GM12801 (cell line): ENCODE results near the gene LHX5.

Experiments used
- TF ChIP-seq, protein P1 (sequence below): IDR thresholded peaks from one replicate; pipeline ENCODE4 v1.5.1; 2011; ENCODE audit warnings: control low read depth; ENCODE audit not compliant: insufficient read length; ENCODE audit errors: extremely low read depth

The LHX5 gene

DNA sequence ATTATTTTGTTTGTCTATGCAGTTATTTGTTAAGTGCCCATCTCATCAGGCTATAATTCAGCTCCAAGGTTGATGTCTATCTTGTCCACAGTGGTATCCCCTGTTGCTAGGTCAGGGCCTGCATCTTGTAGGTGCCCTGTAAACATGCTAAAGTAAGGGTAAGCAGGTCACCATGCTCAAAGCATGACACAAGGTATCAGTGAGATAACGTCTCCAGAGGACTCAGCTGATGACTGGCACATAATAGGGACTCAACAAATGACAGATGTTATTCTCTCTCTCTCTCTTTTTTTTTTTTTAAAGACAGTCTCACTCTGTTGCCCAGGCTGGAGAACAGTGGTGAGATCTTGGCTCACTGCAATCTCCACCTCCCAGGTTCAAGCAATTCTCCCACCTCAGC is 47.2 kb downstream of the LHX5 start:
- TF ChIP-seq, protein P1, sequence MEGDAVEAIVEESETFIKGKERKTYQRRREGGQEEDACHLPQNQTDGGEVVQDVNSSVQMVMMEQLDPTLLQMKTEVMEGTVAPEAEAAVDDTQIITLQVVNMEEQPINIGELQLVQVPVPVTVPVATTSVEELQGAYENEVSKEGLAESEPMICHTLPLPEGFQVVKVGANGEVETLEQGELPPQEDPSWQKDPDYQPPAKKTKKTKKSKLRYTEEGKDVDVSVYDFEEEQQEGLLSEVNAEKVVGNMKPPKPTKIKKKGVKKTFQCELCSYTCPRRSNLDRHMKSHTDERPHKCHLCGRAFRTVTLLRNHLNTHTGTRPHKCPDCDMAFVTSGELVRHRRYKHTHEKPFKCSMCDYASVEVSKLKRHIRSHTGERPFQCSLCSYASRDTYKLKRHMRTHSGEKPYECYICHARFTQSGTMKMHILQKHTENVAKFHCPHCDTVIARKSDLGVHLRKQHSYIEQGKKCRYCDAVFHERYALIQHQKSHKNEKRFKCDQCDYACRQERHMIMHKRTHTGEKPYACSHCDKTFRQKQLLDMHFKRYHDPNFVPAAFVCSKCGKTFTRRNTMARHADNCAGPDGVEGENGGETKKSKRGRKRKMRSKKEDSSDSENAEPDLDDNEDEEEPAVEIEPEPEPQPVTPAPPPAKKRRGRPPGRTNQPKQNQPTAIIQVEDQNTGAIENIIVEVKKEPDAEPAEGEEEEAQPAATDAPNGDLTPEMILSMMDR: no peak

DNA sequence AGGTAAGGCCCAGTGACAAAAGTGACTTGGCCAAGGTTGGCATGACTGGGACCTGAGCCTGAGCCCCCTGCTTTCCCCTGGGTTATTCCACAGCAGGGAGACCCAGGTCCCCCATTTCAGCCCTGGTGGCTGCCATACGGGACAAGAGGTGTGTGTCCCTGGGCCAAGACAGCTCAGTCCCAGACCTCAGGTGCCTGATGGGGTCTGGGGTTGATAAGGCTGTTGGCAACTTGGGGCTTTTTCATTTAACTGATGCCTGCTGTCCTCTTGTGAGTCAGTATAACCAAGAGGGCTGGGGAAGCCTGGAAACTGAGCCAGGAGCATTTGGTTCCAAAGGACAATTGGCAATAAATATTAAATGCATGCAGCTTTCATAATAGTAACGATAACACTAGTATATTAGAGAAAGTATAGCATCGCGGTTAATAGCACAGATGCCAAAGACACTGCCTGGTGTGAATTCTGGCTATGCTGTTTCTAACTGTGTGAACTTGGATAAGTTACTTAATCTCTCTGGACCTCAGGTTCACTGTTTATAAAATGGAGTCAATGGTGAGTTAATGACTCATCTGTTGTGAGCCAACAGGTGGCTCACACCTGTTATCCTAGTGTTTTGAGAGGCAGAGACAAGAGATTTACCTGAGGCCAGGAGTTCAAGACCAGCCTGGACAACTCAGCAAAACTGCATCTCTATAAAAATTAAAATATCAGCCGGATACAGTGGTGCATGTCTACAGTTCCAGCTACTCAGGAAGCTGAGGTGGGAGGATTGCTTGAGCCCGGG is 48.6 kb downstream of the LHX5 start:
- TF ChIP-seq, protein P1: no peak

DNA sequence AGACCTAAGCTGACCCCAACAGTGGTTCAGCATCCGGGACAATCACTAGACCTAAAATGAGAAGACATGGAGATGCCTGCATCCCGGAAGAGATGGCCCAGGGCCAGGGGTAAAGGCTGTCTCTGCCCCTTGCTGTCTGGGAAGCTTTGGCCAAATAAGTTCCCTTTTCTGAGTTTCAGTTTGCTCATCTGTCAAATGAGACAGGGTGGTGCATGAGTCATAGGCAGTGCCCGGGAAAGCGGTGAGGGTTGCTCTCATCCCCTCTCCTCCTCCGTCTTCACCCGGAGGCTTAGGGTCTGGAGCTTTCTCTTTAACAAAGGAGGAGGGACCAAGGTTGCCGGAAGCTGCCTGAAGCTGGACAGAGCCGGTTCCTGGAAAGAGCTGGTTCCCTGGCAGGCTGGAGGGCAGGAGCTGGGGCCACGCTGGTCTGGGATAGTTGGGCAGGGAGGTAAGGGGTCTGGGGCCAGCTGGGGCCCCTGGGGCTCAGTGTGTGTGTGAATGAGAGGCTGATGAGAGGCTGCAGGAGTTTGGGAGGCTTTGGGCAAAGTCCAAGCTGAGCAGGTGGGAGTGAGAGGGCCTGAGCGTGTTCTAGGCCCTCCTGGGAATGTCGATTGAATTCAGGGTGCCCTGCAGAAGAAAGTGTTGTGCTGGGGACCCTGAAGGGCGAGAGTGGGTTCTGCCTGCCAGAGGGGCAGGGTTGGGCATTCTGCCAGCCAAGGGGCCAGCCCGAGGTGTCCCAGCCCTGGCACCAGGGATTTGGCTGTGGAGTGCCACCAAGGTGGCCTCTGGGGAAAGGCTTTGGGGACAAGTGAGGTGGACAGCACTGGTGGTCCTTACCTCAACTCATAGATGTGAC is 49.4 kb downstream of the LHX5 start, which contains the start of gene SDSL:
TSS of gene SDSL (plus strand) at position 351 of the 856 bp plus-strand sequence. CDS start 5,603 bp downstream, outside the sequence.
- TF ChIP-seq, protein P1: no peak

DNA sequence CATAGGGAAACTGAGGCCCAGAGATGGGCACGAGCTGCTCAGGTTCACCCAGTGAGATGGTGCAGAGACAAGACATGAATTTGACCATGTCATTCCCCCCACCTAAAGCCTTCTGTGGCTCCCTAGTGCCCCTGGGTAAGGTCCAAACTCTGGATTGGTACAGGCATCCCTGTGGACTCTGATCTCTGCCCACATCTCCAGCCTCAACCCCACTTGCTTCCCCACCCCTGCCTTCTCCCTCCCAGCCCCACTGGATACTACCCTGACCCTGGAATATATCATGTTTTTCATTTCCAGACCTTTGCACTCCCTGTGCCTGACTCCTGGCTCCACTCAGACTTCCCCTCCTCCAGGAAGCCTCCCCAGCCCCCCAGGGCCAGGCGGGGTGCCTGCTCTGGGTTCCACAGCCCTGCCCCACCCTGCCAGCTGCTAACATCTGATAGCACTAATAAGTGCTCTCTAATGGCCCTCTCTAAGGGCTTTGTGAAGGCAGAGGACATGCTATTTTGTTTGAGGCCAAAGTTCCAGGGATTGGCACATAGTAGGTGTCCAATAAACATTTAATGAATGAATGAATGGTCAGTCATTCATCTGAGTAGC is 50.6 kb downstream of the LHX5 start:
- TF ChIP-seq, protein P1: no peak

DNA sequence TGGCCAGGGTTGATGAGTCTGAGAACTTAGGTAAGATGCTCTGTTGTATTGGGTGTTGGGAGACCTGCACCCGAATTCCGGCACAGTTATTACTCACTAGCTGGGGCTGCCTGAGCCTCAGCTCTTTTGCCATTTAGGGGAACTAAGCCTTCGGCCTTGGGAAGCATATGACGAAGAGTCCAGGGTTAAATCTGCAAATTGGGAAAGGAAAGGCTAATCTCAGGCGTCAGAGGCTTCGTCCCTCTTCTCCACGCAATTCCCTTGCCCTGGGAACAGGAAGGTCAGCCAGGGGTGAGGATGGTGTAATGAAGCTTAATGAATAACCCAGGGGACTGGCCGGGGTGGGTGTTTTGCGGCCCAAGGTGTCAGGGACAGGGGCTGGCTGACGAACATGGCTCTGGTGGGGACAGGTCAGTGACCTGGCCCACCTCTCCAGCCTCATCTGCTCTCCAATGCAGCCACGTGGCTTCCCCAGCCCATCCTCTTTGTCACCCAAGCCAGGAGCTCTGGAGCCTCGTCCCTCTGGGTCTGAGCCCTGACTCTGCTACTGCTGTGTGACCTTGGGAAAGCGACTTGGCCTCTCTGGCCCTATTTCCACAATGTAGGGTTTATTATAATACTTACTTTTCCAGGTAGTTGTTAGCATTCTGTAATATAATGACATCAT is 53.3 kb downstream of the LHX5 start:
- TF ChIP-seq, protein P1: no peak

DNA sequence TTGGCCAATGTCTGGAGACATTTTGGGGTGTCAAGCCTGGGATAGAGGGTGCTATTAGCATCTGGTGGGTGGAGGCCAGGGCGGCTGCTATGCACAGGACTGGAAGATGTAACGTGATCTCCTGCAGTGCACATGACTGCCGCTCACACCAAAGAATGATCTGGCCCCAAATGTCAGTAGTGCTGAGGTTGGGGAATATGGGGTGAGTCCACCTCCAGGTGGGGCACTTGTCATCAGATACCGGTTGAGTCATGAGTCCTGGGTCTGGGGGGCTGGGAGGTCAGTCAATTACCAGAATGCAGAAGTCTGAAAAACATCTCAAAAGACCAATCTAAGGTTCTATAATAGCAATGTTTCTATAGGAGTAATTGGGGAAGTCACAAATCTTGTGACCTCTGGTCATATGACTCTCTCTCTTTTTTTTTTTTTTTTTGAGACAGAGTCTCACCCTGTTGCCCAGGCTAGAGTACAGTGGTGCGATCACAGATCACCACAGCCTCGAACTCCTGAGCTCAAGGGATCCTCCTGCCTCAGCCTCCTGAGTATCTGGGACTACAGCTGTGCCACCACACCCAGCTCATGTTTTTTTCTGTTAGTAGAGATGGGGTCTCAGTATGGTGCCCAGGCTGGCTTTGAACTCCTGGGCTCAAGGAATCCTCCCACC is 55.4 kb downstream of the LHX5 start:
- TF ChIP-seq, protein P1: no peak
